Activated CD4-positive, alpha-beta T cell treated with anti-CD3 and anti-CD28 coated beads, Interleukin-2, amount 50 U/mL, for 4 hours (primary cell): ENCODE data around the gene CFHR2.
"Not testable (repeated sequence)": the region's sequence is repeated elsewhere in the genome, so short reads cannot be mapped to it uniquely, and the experiment has no call there.

ENCODE experiments used
- DNase-seq, 2 experiments: peaks; one replicate each; pipeline ENCODE4 v3.0.0-alpha.2; 2020

Gene CFHR2

DNA sequence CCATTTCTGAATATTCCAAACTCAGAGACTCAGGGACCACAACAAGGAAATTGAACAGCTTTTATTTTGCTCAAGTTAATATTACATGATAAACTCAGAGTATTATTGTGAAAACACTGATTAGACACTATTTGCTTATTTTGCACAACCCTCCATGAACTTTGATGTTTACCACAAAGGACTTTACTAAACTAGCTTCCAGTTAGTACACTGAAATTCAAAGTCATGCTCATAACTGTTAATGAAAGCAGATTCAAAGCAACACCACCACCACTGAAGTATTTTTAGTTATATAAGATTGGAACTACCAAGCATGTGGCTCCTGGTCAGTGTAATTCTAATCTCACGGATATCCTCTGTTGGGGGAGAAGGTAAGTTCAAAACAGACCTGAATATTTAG is at the start of gene CFHR2:
Gene CFHR2, plus strand, starts transcription at position 171 of the 400 bp plus-strand sequence. Its CDS starts 143 bp downstream, at position 314.
- not testable (repeated sequence) for DNase-seq

DNA sequence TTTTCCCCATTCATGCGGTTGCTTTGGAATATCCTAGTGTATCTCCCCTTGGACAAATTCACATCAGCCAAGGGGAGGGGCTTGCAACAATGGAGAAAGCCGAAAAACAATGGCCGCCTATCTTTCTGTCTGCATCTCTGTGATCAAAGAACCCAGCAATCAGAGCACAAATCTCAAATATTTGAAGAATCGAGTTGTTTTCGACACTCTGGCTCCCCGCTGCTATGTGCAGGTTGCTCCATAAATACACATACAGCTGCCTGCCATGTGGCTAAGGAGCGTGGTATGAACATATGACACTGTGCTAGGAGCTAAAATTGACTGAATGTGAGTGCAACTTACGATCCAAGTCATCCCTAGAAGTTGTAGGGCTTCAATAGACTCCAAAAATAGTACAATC is 47.2 kb upstream of the CFHR2 start:
- no peak for DNase-seq

DNA sequence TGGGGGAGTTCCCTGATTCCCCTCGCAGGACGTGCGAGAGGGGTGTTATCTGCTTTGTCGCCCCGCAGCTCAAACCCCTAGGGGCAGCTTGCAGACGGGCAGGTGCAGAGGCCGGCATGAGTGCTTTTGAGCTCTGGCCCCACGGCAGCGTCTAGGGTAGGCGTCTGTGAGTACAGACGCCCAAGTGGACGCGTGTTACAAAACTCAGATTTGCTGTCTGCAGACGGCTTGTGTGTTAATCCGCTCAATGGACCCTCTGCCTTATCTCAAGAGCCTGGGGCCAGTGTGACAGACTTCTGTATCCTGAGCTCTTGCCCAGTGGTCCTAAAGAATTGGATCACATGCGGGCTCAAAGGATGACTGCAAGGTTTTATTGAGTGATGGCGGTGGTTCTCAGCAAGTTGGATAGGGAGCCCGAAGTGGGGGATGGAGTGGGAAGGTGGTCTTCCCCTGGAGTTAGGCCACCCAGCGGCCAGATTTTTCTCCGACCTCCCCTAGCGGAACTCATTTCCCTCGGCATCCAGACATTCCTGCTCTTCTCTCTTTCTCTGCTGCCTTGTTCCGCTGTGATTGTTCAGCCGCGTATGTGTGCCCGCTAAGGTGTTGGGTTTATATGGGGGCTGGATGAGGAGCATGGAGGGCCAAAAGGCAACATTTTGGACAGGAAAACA is 46.2 kb upstream of the CFHR2 start:
- DNase-seq: no peak

DNA sequence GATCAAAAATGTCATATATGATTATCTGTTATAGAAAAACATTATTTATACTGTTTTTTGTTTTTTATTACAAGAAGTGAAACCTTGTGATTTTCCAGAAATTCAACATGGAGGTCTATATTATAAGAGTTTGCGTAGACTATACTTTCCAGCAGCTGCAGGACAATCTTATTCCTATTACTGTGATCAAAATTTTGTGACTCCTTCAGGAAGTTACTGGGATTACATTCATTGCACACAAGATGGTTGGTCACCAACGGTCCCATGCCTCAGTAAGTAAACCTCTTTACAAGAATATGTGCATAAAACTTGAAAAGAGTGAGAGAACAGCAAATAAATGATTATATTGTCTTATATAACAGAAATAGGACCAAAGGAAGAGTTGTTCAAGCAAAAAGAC is 41.2 kb upstream of the CFHR2 start:
- DNase-seq: no peak

DNA sequence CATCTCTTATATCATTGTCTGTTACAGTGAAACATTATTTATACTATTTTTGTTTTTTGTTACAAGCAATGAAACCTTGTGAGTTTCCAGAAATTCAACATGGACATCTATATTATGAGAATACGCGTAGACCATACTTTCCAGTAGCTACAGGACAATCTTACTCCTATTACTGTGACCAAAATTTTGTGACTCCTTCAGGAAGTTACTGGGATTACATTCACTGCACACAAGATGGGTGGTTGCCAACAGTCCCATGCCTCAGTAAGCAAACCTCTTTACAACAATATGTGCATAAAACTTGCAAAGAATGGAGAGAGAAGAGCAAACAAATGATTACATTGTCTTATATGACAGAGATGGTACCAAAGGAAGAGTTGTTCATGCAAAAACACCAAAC is 33.3 kb upstream of the CFHR2 start:
- no peak for DNase-seq

DNA sequence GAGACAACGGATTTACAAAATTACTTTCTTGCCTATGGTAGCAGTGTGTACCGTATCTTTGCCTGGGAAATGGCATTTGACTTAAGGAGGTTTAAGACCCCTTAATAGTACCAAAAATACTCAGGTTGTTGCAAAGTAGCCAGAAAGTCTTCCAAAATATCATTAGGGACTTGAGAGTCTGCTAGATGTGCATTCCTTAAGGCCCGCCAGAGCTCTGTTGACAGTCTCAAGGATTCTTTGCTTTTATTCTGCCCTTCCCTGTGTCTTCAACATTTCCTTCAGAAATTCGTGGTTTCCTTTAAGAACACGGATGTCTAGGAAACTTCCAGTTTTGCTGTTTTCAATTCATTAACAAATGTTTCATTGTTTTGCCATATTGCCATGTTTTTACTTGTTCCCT is 31.3 kb upstream of the CFHR2 start:
- DNase-seq: not testable (repeated sequence)

DNA sequence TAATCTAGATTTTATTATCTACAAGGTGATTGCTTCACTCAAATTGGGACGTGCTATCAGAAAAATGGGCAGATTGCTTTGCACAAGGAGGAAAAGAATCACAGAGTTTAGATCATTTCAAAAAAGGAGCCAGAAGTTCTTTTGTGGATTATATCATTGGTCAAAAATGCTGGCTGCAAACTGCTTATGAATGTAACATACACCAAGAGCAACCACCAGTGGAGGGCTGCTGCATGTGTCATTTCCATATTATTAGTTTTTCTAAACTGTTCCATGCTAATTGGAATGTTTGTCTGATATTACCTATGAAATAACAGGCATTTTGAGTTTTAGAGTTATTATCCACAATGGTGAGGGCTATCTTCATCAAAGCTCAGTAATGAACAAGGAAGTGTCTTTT is 16.7 kb upstream of the CFHR2 start:
- DNase-seq: not testable (repeated sequence)

DNA sequence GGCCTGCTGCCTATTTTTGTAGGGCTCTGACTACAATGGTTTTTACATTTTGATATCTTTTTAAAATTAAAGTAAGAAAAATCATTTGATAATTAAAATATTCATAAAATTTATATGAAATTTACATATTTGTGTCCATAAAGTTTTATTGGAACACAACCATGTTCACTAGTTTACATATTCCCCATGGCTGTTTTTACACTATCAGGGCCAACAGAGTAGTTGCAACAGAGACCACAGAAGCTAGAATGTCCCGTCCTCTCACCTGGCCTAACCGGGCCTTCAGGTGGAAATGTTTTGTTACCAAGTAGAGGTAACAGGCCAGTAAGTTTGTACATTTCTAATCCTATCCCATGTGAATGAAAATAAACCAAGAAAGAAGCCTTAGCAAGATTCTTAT is 10.7 kb upstream of the CFHR2 start:
- not testable (repeated sequence) for DNase-seq

DNA sequence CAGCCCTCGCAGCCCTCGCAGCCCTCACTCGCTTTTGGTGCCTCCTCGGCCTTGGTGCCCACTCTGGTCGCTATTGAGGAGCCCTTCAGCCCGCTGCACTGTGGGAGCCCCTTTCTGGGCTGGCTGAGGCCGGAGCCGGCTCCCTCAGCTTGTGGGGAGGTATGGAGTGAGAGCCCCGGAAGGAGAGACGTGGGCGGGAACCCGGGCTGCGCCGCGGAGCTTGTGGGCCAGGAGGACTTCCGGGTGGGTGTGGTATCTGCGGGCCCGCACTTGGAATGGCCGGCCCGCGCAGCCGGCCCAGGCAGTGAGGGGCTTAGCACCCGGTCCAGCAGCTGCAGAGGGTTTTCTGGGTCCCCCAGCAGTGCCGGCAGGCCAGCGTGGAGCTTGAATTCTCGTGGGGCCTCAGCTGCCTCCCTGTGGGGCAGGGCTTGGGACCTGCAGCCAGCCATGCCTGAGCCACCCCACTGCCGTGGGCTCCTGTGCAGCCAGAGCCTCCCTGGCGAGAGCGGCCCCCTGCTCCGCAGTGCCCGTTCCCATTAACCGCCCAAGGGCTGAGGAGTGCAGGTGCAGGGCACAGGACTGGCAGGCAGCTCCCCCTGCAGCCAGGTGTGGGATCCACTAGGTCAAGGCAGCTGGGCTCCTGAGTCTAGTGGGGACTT is 9.9 kb upstream of the CFHR2 start:
- DNase-seq: no peak

DNA sequence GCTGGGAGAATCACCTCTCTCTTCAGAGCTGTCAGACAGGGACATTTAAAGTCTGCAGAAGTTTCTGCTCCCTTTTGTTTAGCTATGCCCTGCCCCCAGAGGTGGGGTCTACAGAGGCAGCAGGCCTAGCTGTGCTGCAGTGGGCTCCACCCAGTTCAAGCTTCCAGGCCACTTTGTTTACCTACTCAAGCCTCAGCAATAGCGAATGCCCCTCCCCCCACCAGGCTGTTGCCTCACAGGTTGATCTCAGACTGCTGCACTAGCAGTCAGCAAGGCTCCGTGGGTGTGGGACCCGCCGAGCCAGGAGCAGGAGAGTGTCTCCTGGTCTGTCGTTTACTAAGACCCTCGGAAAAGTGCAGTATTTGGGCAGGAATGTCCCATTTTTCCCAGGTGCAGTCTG is 2.1 kb upstream of the CFHR2 start:
- not testable (repeated sequence) for DNase-seq

DNA sequence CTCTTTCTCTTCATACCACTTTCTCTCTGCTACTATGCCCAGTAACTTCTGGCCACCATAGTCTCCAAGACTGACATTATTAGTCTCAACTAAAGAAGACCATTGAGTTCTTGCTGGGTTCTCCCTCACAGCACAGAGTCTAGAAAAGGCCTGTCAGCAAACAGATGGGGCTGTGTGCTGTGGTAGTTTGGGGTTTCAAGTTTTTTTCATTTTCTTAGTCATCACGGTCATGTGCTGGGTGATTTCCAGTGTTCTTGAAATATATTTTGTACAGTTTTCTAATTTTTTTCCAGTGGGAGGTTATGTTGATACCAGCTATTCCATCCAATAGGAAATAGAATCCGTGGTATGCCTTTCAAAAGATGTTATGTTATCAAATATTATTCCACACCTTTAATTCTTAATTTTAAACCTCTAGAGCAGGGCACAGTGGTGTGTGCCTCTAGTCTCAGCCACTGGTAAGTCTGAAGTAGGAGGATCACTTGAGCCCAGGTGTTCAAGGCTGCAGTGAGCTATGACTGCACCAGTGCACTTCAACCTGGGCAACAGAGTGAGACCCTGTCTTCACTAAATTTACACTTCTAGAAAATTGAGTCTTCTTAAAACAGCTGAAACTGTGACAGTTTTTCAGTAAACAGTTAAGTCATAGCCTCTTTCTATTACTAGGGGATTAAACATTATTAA is 8.3 kb downstream of the CFHR2 start:
- no peak for DNase-seq

DNA sequence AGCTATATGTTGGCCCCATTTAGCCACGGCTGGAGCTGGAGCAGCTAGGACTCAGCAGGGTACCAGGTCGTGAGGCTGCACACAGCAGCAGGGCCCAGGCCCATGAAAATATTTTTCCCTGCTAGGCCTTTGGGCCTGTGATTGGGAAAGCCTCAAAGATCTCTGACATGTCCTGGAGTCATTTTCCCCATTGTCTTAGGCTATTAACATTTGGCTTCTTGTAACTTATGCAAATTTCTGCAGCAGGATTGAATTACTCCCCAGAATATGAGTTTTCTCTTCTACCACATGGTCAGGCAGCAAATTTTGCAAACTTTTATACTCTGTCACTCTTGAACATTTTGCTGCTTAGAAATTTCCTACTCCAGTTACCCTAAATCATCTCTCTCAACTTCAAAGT is 11.2 kb downstream of the CFHR2 start:
- no peak for DNase-seq

DNA sequence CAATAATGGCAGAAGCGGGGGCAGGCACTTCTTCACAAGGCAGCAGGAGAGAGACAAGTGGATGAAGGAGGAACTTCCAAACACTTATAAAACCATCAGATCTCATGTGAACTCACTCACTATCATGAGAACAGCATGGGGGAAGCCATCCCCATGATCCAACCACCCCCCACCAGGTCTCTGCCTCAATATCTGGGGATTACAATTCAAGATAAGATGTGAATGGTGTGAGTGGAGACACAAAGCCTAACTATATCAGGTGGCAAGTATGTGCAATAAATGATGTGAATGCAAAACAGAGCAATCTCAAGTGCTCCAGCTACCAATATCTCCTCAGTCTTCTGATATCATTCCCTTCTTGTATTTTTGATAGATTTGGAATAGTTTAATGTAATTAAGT is 12.4 kb downstream of the CFHR2 start:
- no peak for DNase-seq

DNA sequence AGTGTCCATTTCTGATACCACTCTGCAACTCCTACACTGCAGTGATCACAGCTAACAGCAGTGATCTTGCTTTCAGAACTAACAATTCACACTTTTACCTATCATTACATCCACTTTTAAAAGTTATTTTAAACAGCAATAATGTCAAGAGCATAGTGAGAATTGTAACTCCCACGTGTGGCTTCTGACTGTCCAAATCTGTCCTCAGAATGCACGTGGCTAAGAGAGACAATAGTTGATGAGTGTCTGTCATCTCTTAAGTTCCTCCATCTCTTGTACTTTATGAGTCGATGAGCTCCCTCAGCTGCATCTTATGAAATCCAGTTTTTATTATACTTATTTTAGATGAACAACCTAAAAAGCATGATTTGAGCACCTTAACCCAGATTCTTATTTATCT is 17.3 kb downstream of the CFHR2 start:
- DNase-seq: no peak

DNA sequence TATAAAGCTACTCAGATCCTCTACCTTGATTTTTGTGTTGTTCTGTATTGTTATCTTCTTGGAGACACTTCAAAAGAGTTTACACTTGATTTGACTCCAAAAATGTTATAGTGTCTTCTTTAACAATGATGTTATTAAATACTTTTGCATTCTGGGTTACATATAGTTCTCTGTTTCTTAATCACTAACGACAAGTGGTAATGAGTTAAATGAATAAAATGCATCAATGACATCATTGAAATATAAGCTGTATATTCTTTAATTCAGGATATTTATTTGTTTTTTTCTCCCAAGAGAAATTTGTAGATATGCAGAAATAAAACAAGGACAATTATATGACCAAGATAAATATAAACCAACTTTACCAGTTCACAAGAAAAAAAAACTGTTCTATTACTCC is 26.6 kb downstream of the CFHR2 start:
- DNase-seq: no peak

DNA sequence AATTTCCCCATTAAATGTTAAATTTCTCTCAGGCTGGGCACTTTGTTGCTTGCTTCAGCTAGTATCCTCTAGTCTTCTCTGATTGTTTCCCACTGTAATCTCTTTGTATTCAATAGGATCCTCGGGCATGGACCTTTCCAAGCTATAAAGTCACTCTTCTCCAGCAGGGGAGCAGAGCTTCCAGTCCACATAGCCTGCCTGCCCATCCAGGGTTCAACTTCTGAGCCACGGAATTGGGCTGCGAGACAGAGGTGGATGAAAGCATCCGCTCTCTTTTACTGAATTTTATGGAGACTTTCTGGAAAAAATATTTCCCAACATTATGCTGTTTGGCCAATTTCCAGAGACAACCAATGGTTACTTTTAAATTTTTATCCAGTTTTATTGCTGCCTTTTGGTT is 32.7 kb downstream of the CFHR2 start:
- DNase-seq: no peak

DNA sequence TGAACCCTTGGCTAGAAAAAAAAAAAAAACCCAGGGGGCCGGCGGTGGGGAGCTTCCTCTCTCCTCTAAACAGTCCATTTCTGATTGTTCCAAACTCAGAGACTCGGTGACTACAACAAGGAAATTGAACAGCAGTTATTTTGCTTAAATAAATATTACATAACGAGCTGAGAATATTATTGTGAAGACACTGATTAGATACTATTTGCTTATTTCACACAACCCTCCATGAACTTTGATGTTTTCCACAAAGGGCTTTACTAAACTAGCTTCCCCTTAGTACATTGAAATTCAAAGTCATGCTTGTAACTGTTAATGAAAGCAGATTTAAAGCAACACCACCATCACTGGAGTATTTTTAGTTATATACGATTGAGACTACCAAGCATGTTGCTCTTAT is 33.7 kb downstream of the CFHR2 start, which contains the start of gene CFHR5:
Gene CFHR5, plus strand, starts transcription at position 279 of the 400 bp plus-strand sequence. Its CDS starts 109 bp downstream, at position 388.
- no peak for DNase-seq

DNA sequence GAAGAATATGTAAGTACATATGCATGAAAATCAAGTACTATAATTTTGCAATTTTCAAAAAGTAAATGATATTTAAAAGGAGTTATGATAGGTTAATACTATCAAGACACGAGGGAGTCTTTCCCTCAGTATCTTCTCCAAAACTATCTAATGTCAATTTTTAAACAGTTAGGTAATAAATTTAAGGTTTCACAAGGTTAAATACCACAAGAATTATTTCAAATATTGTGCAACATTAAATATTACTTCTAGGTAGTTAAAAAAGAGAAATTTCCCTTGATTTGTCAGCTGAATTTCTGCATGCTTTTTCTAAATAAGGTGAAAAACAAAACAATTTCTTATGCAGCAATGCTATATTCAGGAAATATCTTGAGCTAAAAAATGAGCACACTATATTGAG is 37.3 kb downstream of the CFHR2 start:
- DNase-seq: no peak

DNA sequence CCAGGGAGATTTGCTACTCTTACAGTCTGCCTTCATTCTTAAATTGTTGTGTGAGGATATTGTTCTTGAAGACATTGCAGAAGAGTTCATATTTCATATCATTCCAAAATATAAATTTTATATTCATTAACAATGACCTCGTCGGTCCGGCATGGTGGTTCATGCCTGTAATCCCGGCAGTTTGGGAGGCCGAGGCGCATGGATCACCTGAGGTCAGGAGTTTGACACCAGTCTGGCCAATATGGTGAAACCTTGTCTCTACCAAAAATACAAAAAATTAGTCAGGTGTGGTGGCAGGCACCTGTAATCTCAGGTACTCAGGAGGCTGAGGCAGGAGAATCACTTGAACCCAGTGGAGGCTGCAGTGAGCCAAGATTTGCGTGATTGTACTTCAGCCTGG is 38.7 kb downstream of the CFHR2 start:
- DNase-seq: not testable (repeated sequence)

DNA sequence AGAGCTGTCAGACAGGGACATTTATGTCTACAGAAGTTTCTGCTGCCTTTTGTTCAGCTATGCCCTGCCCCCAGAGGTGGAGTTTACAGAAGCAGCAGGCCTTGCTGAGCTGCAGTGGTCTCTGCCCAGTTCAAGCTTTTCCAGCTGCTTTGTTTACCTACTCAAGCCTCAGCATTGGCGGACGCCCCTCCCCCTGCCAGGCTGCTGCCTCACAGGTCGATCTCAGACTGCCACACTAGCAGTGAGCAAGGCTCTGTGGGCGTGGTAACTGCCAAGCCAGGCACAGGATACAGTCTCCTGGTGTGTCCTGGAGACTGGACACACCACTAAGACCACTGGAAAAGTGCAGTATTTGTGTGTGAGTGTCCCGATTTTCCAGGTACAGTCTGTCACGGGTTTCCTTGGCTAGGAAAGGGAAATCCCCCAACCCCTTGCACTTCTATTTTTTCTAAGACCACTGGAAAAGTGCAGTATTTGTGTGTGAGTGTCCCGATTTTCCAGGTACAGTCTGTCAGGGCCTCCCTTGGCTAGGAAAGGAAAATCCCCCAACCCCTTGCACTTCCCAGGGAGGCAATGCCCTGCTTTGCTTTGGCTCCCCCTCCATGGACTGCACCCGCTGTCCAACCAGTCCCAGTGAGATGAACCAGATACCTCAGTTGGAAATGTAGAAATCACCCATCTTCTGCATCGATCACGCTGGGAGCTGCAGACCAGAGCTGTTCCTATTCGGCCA is 48.5 kb downstream of the CFHR2 start:
- DNase-seq: not testable (repeated sequence)

DNA sequence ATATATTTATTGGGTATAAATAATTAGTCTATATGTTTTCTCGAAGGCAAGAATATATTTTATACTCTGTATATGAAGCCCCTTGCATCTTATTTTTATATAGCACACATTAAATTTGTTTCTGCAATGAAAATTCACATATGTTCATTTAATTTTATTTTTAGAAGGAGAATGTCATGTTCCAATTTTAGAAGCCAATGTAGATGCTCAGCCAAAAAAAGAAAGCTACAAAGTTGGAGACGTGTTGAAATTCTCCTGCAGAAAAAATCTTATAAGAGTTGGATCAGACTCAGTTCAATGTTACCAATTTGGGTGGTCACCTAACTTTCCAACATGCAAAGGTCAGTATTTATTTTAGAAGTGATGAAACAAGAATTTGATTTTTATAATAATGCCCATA is 50.4 kb downstream of the CFHR2 start:
- no peak for DNase-seq

DNA sequence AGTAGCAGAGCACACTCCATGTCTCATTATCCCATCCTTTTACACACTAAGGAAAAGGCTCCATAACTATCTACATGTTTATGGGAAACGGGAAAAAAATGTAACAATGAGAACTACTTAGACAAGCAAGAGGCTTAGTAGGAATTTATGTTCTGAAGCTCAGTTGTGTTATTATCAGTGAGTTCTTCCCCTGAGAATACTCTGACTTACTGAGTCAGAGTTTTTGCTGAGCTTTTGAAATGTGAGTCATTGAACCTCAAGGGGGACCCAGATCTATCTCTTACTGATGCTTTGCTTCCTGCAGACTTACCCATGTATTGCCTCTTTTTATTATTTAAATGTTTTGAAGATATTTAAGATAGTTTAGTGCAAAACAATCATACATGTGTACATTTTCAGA is 53.9 kb downstream of the CFHR2 start:
- no peak for DNase-seq

DNA sequence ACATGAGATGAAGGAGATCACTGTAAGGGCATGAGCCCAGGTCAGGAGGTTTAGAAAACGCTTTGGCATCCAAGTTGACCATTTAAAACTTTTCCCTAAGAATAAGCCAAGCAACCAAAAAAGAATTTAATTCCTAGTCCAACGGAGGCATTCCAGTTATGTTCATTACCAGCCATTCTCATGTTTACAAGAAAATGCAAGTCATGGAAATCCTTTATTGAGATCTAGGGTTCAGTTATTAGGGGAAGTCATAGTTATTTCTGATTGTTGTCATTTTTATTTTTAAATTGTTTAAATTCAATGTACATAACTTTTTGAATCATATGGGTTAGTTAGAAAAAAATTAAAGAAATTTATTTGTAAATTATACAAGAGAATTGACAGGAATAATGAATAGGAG is 58.3 kb downstream of the CFHR2 start:
- no peak for DNase-seq
